IPS DF 19.7 (cell line): ENCODE data around the gene DBH.
"Not testable (repeated sequence)": the region's sequence is repeated elsewhere in the genome, so short reads cannot be mapped to it uniquely, and the experiment has no call there.

ENCODE experiments used
- DNase-seq: peaks from one replicate; pipeline ENCODE4 v3.0.0-alpha.2; 2013; ENCODE audit warnings: low read depth, low spot score

Gene DBH

GRCh38 chr9:133622555-133622954 lies 13.6 kb upstream of the DBH start:
- DNase-seq = no peak

- not testable (repeated sequence) for DNase-seq
These were observed 10.2 kb upstream of the DBH start for GRCh38 chr9:133626008-133626407.

- DNase-seq = no peak
These were observed 8.8 kb upstream of the DBH start for GRCh38 chr9:133627341-133627740.

GRCh38 chr9:133628766-133629165 lies 7.4 kb upstream of the DBH start:
- DNase-seq = no peak

- DNase-seq = no peak
These were observed 6.7 kb upstream of the DBH start for GRCh38 chr9:133629221-133630110.

- no peak for DNase-seq
These were observed 5.1 kb upstream of the DBH start for GRCh38 chr9:133631111-133631510.

- DNase-seq = no peak
These were observed 3.1 kb upstream of the DBH start for GRCh38 chr9:133632806-133633680.

- DNase-seq = no peak
These were observed 2.5 kb upstream of the DBH start for GRCh38 chr9:133633681-133634080.

- no peak for DNase-seq
These were observed 2.0 kb upstream of the DBH start for GRCh38 chr9:133634081-133634691.

- DNase-seq = no peak
These were observed 1.1 kb upstream of the DBH start for GRCh38 chr9:133635098-133635497.

- DNase-seq = no peak
These were observed 739 bp downstream of the DBH start for GRCh38 chr9:133636902-133637301.

- no peak for DNase-seq
These were observed 1.4 kb downstream of the DBH start for GRCh38 chr9:133637451-133638055.

- DNase-seq = no peak
These were observed 1.9 kb downstream of the DBH start for GRCh38 chr9:133638076-133638475.

- no peak for DNase-seq
These were observed 2.5 kb downstream of the DBH start for GRCh38 chr9:133638711-133639110.

- no peak for DNase-seq
These were observed 3.5 kb downstream of the DBH start for GRCh38 chr9:133639613-133640012.

GRCh38 chr9:133640160-133640559 lies 4.0 kb downstream of the DBH start:
- no peak for DNase-seq

GRCh38 chr9:133640580-133641395 lies 4.6 kb downstream of the DBH start:
- no peak for DNase-seq

GRCh38 chr9:133641396-133641655 lies 5.2 kb downstream of the DBH start:
- no peak for DNase-seq

GRCh38 chr9:133641861-133642595 lies 5.9 kb downstream of the DBH start:
- DNase-seq = no peak

GRCh38 chr9:133642708-133643361 lies 6.7 kb downstream of the DBH start:
- DNase-seq = no peak
